ENCODE results near the gene PTPRD.

- TF ChIP-seq YY1 (IDR thresholded peaks at IDR 0.05; ENCODE audit: extremely low read depth, insufficient replicate concordance, low read depth, low read length) (no peak), EZH2 (IDR thresholded peaks at IDR 0.05) (no peak), EZH2phosphoT487 (IDR thresholded peaks at IDR 0.05; ENCODE audit: borderline replicate concordance) (no peak), CEBPB (IDR thresholded peaks at IDR 0.05; ENCODE audit: low read depth) (no peak), SIN3A (IDR thresholded peaks at IDR 0.05; ENCODE audit: low read depth) (no peak), CTCF (IDR thresholded peaks at IDR 0.05 in 2 of 3, conservative IDR thresholded peaks at IDR 0.05 in 1 of 3; ENCODE audit: borderline replicate concordance in 1 of 3, insufficient read depth in 1 of 3, low read depth in 2 of 3, low read length in 2 of 3) (no peak), RAD21 (IDR thresholded peaks at IDR 0.05; ENCODE audit: low read depth) (no peak), ELF1 (IDR thresholded peaks at IDR 0.05; ENCODE audit: borderline replicate concordance, low read depth) (no peak), POLR2AphosphoS5 (IDR thresholded peaks at IDR 0.05; ENCODE audit: low read depth, low read length) (no peak), TCF7L2 (IDR thresholded peaks at IDR 0.05; ENCODE audit: borderline replicate concordance, extremely low read depth, insufficient read depth, insufficient read length) (no peak), CBX3 (IDR thresholded peaks at IDR 0.05; ENCODE audit: low read depth) (no peak), ZNF274 (IDR thresholded peaks at IDR 0.05; ENCODE audit: low read depth, low read length) (no peak), REST (IDR thresholded peaks at IDR 0.05; ENCODE audit: low read depth) (no peak)
Measured at GRCh38 chr9:8733131-8733954, 1879.5 kb downstream of the PTPRD start.
